GM12878 (cell line): ENCODE measurements around the gene RRN3. TPM values are rescaled to one million over a fixed set of nuclear protein-coding genes. Genes with fewer than 3 reads are reported as not detected.

Experiments used
- FOXM1 ChIP-seq: IDR thresholded peaks from 2 replicates; pipeline ENCODE4 v1.6.1; 2012; ENCODE audit warnings: low read depth, mild to moderate bottlenecking, inconsistent platforms, low read length, moderate library complexity
- polyA plus RNA-seq, 11 experiments: library from polyadenylated mRNA; depleted of rRNA in 4 of 11; unstranded in 6 of 11; stranded (reverse) in 5 of 11; fragments of >200 nt; fragmentation: Nextera tagmentation in 4 of 11; fragmentation: Illumina TruSeq in 1 of 11; extraction: Ambion mirVana in 4 of 11; extraction: Trizol in 1 of 11; gene quantifications; 1 replicate in 1 of 11; 2 replicates in 10 of 11; pipeline versions ENCODE4 v1.2.1 to v1.2.3, GENCODE V29; 2011 to 2016; ENCODE audit warnings: inconsistent platforms in 2 of 11, missing spikeins in 2 of 11, low read depth in 1 of 11
- total RNA-seq, 4 experiments: library from RNA; depleted of rRNA in 3 of 4; stranded (reverse); fragments of >200 nt in 3 of 4; fragmentation: Illumina TruSeq in 1 of 4; extraction: Trizol in 1 of 4; gene quantifications; 2 replicates each; pipeline versions ENCODE4 v1.2.1 to v1.2.3, GENCODE V29; 2013 to 2021
- TF ChIP-seq, protein P1 (sequence below): fragments of 450-650 bp; IDR thresholded peaks from 2 replicates; pipeline ENCODE4 v1.6.1; 2017; ENCODE audit warnings: mild to moderate bottlenecking, moderate library complexity
- TF ChIP-seq, protein P2 (sequence below): fragments of 450-650 bp; IDR thresholded peaks from 2 replicates; pipeline ENCODE4 v1.6.1; 2018; ENCODE audit warnings: mild to moderate bottlenecking, low read depth, moderate library complexity; ENCODE audit not compliant: partially characterized antibody
- TF ChIP-seq, protein P3 (sequence below): IDR thresholded peaks from 2 replicates; pipeline ENCODE4 v1.6.1; 2011; ENCODE audit warnings: borderline replicate concordance, low read depth, mild to moderate bottlenecking, moderate library complexity, mixed read lengths, low read length; ENCODE audit not compliant: insufficient read depth; ENCODE audit errors: extremely low read length

RRN3 gene
- total and polyA plus RNA-seq, 10 of the 15 experiments (the other 5 are each of a cell fraction or from before 2014, with no cell fraction given): 21.9 to 55.5 (median 33.2) TPM

DNA sequence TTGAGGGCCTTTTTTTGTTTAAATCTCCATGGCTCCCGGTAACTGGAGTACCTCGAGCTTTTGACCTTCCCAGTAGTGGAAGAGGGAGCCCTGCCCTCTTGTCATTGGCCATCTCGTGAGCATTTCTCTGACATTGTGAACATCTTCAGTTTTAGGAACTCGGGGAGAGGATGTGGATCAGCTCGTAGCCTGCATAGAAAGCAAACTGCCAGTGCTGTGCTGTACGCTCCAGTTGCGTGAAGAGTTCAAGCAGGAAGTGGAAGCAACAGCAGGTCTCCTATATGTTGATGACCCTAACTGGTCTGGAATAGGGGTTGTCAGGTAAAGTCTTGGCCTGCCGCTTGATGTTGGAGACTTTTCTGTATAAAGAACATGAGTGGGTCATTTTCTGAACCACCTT lies 62.5 kb downstream of the RRN3 start (continued):
- TF ChIP-seq, protein P1, sequence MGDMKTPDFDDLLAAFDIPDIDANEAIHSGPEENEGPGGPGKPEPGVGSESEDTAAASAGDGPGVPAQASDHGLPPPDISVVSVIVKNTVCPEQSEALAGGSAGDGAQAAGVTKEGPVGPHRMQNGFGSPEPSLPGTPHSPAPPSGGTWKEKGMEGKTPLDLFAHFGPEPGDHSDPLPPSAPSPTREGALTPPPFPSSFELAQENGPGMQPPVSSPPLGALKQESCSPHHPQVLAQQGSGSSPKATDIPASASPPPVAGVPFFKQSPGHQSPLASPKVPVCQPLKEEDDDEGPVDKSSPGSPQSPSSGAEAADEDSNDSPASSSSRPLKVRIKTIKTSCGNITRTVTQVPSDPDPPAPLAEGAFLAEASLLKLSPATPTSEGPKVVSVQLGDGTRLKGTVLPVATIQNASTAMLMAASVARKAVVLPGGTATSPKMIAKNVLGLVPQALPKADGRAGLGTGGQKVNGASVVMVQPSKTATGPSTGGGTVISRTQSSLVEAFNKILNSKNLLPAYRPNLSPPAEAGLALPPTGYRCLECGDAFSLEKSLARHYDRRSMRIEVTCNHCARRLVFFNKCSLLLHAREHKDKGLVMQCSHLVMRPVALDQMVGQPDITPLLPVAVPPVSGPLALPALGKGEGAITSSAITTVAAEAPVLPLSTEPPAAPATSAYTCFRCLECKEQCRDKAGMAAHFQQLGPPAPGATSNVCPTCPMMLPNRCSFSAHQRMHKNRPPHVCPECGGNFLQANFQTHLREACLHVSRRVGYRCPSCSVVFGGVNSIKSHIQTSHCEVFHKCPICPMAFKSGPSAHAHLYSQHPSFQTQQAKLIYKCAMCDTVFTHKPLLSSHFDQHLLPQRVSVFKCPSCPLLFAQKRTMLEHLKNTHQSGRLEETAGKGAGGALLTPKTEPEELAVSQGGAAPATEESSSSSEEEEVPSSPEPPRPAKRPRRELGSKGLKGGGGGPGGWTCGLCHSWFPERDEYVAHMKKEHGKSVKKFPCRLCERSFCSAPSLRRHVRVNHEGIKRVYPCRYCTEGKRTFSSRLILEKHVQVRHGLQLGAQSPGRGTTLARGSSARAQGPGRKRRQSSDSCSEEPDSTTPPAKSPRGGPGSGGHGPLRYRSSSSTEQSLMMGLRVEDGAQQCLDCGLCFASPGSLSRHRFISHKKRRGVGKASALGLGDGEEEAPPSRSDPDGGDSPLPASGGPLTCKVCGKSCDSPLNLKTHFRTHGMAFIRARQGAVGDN: no peak
- TF ChIP-seq, protein P2, sequence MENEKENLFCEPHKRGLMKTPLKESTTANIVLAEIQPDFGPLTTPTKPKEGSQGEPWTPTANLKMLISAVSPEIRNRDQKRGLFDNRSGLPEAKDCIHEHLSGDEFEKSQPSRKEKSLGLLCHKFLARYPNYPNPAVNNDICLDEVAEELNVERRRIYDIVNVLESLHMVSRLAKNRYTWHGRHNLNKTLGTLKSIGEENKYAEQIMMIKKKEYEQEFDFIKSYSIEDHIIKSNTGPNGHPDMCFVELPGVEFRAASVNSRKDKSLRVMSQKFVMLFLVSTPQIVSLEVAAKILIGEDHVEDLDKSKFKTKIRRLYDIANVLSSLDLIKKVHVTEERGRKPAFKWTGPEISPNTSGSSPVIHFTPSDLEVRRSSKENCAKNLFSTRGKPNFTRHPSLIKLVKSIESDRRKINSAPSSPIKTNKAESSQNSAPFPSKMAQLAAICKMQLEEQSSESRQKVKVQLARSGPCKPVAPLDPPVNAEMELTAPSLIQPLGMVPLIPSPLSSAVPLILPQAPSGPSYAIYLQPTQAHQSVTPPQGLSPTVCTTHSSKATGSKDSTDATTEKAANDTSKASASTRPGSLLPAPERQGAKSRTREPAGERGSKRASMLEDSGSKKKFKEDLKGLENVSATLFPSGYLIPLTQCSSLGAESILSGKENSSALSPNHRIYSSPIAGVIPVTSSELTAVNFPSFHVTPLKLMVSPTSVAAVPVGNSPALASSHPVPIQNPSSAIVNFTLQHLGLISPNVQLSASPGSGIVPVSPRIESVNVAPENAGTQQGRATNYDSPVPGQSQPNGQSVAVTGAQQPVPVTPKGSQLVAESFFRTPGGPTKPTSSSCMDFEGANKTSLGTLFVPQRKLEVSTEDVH: no peak
- no peak for TF ChIP-seq FOXM1
- TF ChIP-seq, protein P3, sequence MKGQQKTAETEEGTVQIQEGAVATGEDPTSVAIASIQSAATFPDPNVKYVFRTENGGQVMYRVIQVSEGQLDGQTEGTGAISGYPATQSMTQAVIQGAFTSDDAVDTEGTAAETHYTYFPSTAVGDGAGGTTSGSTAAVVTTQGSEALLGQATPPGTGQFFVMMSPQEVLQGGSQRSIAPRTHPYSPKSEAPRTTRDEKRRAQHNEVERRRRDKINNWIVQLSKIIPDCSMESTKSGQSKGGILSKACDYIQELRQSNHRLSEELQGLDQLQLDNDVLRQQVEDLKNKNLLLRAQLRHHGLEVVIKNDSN: no peak
